Posterior vena cava (tissue), 2 donors: ENCODE results near the gene AFF3. TPM values are rescaled to one million over a fixed set of nuclear protein-coding genes. Genes with fewer than 3 reads are reported as not detected.

ENCODE experiments used
- DNase-seq: peaks from one replicate; pipeline ENCODE4 v3.0.0-alpha.2; 2020; ENCODE audit warnings: low spot score
- intact Hi-C, 2 donors: fragments of 100-400 bp; cut with DNase I; formaldehyde crosslinking; loops; one replicate each; pipeline versions ENCODE4 v1.14.1 to v1.14.2; 2022 to 2023
- total RNA-seq, 2 donors: library from RNA; stranded (reverse); fragmentation: NEBNext Ultra II Directional; extraction: Animal tissue kit (Norgen Biotek cat#: 25700); gene quantifications; one replicate each; pipeline ENCODE4 v1.2.1, GENCODE V29; 2021
- donor health status: DM: yes; HTN: yes; CAD: no.
- donor health status: DM: yes; HTN: yes; CAD: no.

AFF3 gene
- total RNA-seq, 2 donors from 2014 or later = 15.5 to 26.4 TPM

GRCh38 chr2:99805930-99806476 is 336.4 kb downstream of the AFF3 start:
- intact Hi-C loops = loop anchor here in 1 of 2 donors (10.0 kb wide), 1 partner anchor 791 kb away; no protein-coding TSS in a partner anchor
- DNase-seq = no peak

GRCh38 chr2:99803846-99804245 is 338.5 kb downstream of the AFF3 start:
- intact Hi-C loops = loop anchor here in 1 of 2 donors (10.0 kb wide), 1 partner anchor 789 kb away; no protein-coding TSS in a partner anchor
- DNase-seq = no peak

- intact Hi-C loops = loop anchor here in 1 of 2 donors (10.0 kb wide), 1 partner anchor 788 kb away; no protein-coding TSS in a partner anchor
Measured at GRCh38 chr2:99802734-99803133, 339.7 kb downstream of the AFF3 start.

GRCh38 chr2:99801327-99801901 is 341.0 kb downstream of the AFF3 start:
- no peak for DNase-seq
- intact Hi-C loops = loop anchor here in 1 of 2 donors (10.0 kb wide), 1 partner anchor 787 kb away; no protein-coding TSS in a partner anchor

More at GRCh38 chr2:99802734-99803133, 339.7 kb downstream of the AFF3 start:
- no peak for DNase-seq

GRCh38 chr2:99797475-99797874 is 344.9 kb downstream of the AFF3 start:
- intact Hi-C loops = no loop called here
- no peak for DNase-seq

- no peak for DNase-seq
- intact Hi-C loops = no loop called here
Measured at GRCh38 chr2:99794414-99794813, 348.0 kb downstream of the AFF3 start.

- DNase-seq = no peak
- intact Hi-C loops = no loop called here
Measured at GRCh38 chr2:99793022-99793421, 349.4 kb downstream of the AFF3 start.

- no peak for DNase-seq
- intact Hi-C loops = no loop called here
Measured at GRCh38 chr2:99789849-99790248, 352.5 kb downstream of the AFF3 start.

GRCh38 chr2:99787769-99788382 is 354.5 kb downstream of the AFF3 start:
- DNase-seq = no peak
- intact Hi-C loops = no loop called here

GRCh38 chr2:99786636-99787390 is 355.6 kb downstream of the AFF3 start:
- intact Hi-C loops = no loop called here
- DNase-seq = no peak

GRCh38 chr2:99784946-99785345 is 357.4 kb downstream of the AFF3 start:
- intact Hi-C loops = no loop called here
- no peak for DNase-seq

- DNase-seq = no peak
- intact Hi-C loops = no loop called here
Measured at GRCh38 chr2:99784282-99784681, 358.1 kb downstream of the AFF3 start.

GRCh38 chr2:99780276-99780675 is 362.1 kb downstream of the AFF3 start:
- no peak for DNase-seq
- intact Hi-C loops = no loop called here

GRCh38 chr2:99779276-99779675 is 363.1 kb downstream of the AFF3 start:
- DNase-seq = no peak
- intact Hi-C loops = no loop called here

GRCh38 chr2:99777656-99778290 is 364.6 kb downstream of the AFF3 start:
- intact Hi-C loops = no loop called here
- DNase-seq = no peak

GRCh38 chr2:99776906-99777646 is 365.3 kb downstream of the AFF3 start:
- DNase-seq = no peak
- intact Hi-C loops = no loop called here

- no peak for DNase-seq
Measured at GRCh38 chr2:99776206-99776905, 366.0 kb downstream of the AFF3 start.

GRCh38 chr2:99775585-99775984 is 366.8 kb downstream of the AFF3 start:
- intact Hi-C loops = no loop called here
- no peak for DNase-seq

More at GRCh38 chr2:99776206-99776905, 366.0 kb downstream of the AFF3 start:
- intact Hi-C loops = no loop called here
